Testis (tissue), 3 donors: ENCODE results near the gene CRYL1. TPM values are rescaled to one million over a fixed set of nuclear protein-coding genes. Genes with fewer than 3 reads are reported as not detected.

Source experiments
- DNase-seq: peaks from one replicate; pipeline ENCODE4 v3.0.0-alpha.2; 2019
- H3K27ac ChIP-seq, 2 donors: fragments of 200-600 bp; sonication (generic); one replicate each; pipeline ENCODE4 v1.5.1; 2019
- H3K27me3 ChIP-seq: fragments of 200-600 bp; sonication (generic); one replicate; pipeline ENCODE4 v1.5.1; 2019
- H3K36me3 ChIP-seq: fragments of 200-600 bp; sonication (generic); one replicate; pipeline ENCODE4 v1.5.1; 2017; ENCODE audit warnings: low read depth; ENCODE audit errors: missing control alignments
- H3K4me1 ChIP-seq: fragments of 200-600 bp; sonication (generic); one replicate; pipeline ENCODE4 v1.5.1; 2019
- H3K4me3 ChIP-seq, 2 donors: fragments of 200-600 bp; sonication (generic); one replicate each; pipeline ENCODE4 v1.5.1; 2017 to 2019
- H3K9me3 ChIP-seq: fragments of 200-600 bp; sonication (generic); one replicate; pipeline ENCODE4 v1.5.1; 2017
- CTCF ChIP-seq, 3 experiments: fragments of 450-650 bp in 2 of 3; fragments of 200-600 bp in 1 of 3; sonication (generic) in 1 of 3; IDR thresholded peaks; one replicate each; pipeline ENCODE4 v1.5.1; 2016 to 2019; ENCODE audit warnings: antibody characterized with exemption in 3 of 3, mild to moderate bottlenecking in 2 of 3, moderate library complexity in 1 of 3
- POLR2A ChIP-seq: fragments of 450-650 bp; IDR thresholded peaks from one replicate; pipeline ENCODE4 v1.6.1; 2017; ENCODE audit warnings: antibody characterized with exemption, mild to moderate bottlenecking, moderate library complexity
- WGBS, 2 donors: methylation state at CpG; one replicate each; pipeline ENCODE4 v1.1.5; 2018; 5-methylcytosine and 5-hydroxymethylcytosine counted together
- intact Hi-C: fragments of 100-400 bp; cut with DNase I; formaldehyde crosslinking; loops from one replicate; pipeline ENCODE4 v1.15.1; 2023; ENCODE audit warnings: low total_unique reads
- polyA plus RNA-seq: library from polyadenylated mRNA; stranded (reverse); fragments of 350-450 nt; fragmentation: Illumina TruSeq; extraction: RNeasy Lipid Tissue Mini Kit (QIAGEN cat#74804); gene quantifications from one replicate; pipeline ENCODE4 v1.2.3, GENCODE V29; 2014; ENCODE audit warnings: low read depth, low replicate concordance; ENCODE audit not compliant: insufficient read depth
- total RNA-seq, 2 donors: library from RNA; depleted of rRNA; stranded (reverse); fragments of >200 nt; gene quantifications; one replicate each; pipeline ENCODE4 v1.2.3, GENCODE V29; 2016

CRYL1 gene
- total and polyA plus RNA-seq, 3 donors from 2014 or later: 8.0 to 16.8 (median 16.8) TPM

GRCh38 chr13:20387441-20387971, 138.2 kb downstream of the CRYL1 start:
- 75 to 77% methylated on average over 8 of the region's 8 CpGs for WGBS, 2 donors
- H3K4me3 ChIP-seq: no peak overlapping the region
- no peaks in the 10 kb centered on the region for H3K4me1 ChIP-seq
- no peak for DNase-seq
- no peaks in the 10 kb centered on the region for H3K36me3 ChIP-seq
- intact Hi-C loops: no loop called here
- no peaks in the 10 kb centered on the region for H3K27me3 ChIP-seq
- H3K9me3 ChIP-seq: no peaks in the 10 kb centered on the region
- TF ChIP-seq POLR2A (no peak), CTCF (IDR thresholded peaks at IDR 0.05) (no peak)
- peak overlapping the region in 1 of 2 donors; percentile 53 for H3K27ac ChIP-seq

DNA sequence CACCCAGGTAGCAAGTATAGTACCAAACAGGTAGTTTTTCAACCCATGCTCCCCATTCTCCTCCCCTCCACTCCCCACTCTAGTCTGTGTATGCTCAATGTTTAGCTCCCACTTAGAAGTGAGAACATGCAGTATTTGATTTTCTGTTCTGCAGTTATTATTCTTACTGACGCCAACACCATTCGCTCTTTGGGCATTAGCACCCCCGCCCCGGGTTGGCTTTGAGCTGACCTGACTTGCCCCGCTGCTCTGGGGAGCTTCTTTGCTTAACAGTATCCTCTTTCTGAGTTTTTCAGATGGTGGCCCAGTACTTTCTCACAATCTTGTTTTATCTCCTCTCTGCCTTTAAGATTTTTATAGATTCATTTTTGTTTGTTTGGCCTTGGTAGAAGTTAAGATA, 138.7 kb downstream of the CRYL1 start:
- intact Hi-C loops: no loop called here
- WGBS, 2 donors: 93 to 98% methylated on average over 5 of the region's 5 CpGs
- H3K27ac ChIP-seq: no peak overlapping the region
- no peaks in the 10 kb centered on the region for H3K27me3 ChIP-seq
- no peaks in the 10 kb centered on the region for H3K4me1 ChIP-seq
- no peaks in the 10 kb centered on the region for H3K9me3 ChIP-seq
- no peak for DNase-seq
- no peaks in the 10 kb centered on the region for H3K36me3 ChIP-seq
- no peak overlapping the region for H3K4me3 ChIP-seq
- TF ChIP-seq CTCF (IDR thresholded peaks at IDR 0.05): no peak
- no peak for TF ChIP-seq POLR2A

DNA sequence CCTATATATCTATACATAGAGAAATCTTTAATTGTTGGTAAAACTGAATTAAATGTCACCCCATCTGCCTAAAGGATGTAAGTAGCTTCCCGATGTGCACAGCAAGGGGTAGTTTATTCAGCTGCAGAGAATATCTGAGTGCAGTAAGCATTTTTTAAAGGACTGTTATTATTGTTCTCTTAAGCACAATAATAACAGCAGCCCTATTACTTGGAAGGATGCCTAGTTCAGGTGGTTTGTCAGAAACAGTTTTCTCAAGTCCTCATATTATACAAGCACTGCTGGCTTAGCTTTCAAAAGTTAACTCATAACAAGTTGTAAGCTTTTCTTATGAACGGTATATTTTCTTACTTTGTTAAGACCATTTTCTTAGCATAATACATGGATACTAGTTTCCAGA, 142.6 kb downstream of the CRYL1 start:
- DNase-seq: no peak
- intact Hi-C loops: no loop called here
- Histone ChIP-seq H3K27me3 (no peaks in the 10 kb centered on the region), H3K27ac (no peak overlapping the region), H3K36me3 (no peaks in the 10 kb centered on the region), H3K4me1 (no peaks in the 10 kb centered on the region), H3K9me3 (no peaks in the 10 kb centered on the region), H3K4me3 (no peak overlapping the region)
- WGBS, 2 donors: 74 to 78% methylated on average over 2 of the region's 2 CpGs
- TF ChIP-seq CTCF (IDR thresholded peaks at IDR 0.05) (no peak), POLR2A (no peak)

GRCh38 chr13:20381401-20381800, 144.3 kb downstream of the CRYL1 start:
- DNase-seq: no peak
- WGBS, 2 donors: 76 to 79% methylated on average over 3 of the region's 3 CpGs
- intact Hi-C loops: no loop called here
- Histone ChIP-seq H3K27ac (no peak overlapping the region), H3K27me3 (no peaks in the 10 kb centered on the region), H3K4me3 (no peak overlapping the region), H3K9me3 (no peaks in the 10 kb centered on the region), H3K4me1 (no peaks in the 10 kb centered on the region), H3K36me3 (no peaks in the 10 kb centered on the region)
- TF ChIP-seq CTCF (IDR thresholded peaks at IDR 0.05): no peak
- TF ChIP-seq POLR2A: no peak

- H3K9me3 ChIP-seq: no peaks in the 10 kb centered on the region
- no peaks in the 10 kb centered on the region for H3K4me1 ChIP-seq
- WGBS, 2 donors: 78 to 96% methylated on average over 2 to 6 of the region's 6 CpGs
- TF ChIP-seq POLR2A (no peak), CTCF (IDR thresholded peaks at IDR 0.05) (no peak)
- no peaks in the 10 kb centered on the region for H3K27me3 ChIP-seq
- no peak overlapping the region for H3K27ac ChIP-seq
- no peak overlapping the region for H3K4me3 ChIP-seq
- no peaks in the 10 kb centered on the region for H3K36me3 ChIP-seq
- no peak for DNase-seq
- intact Hi-C loops: no loop called here
These were observed 146.9 kb downstream of the CRYL1 start for GRCh38 chr13:20378721-20379120.
